Gastroesophageal sphincter (tissue), 3 donors: ENCODE results near the gene HSPBAP1.

Source experiments
- EP300 ChIP-seq: sonication (generic); formaldehyde crosslinking; IDR thresholded peaks from one replicate; pipeline ENCODE4 v1.6.1; 2017; ENCODE audit warnings: antibody characterized with exemption, mild to moderate bottlenecking
- POLR2A ChIP-seq, 2 donors: fragments of 450-650 bp; IDR thresholded peaks; one replicate each; pipeline ENCODE4 v1.6.1; 2017; ENCODE audit warnings: antibody characterized with exemption in 2 of 2, mild to moderate bottlenecking in 2 of 2, moderate library complexity in 1 of 2
- POLR2AphosphoS5 ChIP-seq: sonication (generic); formaldehyde crosslinking; IDR thresholded peaks from one replicate; pipeline ENCODE4 v1.6.1; 2017; ENCODE audit warnings: antibody characterized with exemption
- TF ChIP-seq, protein P1 (sequence below), 4 experiments: fragments of 200-600 bp in 2 of 4; fragments of 450-650 bp in 2 of 4; sonication (generic) in 1 of 4; IDR thresholded peaks; one replicate each; pipeline ENCODE4 v1.5.1; 2017 to 2019; ENCODE audit warnings: antibody characterized with exemption in 4 of 4, mild to moderate bottlenecking in 2 of 4, moderate library complexity in 2 of 4

DNA sequence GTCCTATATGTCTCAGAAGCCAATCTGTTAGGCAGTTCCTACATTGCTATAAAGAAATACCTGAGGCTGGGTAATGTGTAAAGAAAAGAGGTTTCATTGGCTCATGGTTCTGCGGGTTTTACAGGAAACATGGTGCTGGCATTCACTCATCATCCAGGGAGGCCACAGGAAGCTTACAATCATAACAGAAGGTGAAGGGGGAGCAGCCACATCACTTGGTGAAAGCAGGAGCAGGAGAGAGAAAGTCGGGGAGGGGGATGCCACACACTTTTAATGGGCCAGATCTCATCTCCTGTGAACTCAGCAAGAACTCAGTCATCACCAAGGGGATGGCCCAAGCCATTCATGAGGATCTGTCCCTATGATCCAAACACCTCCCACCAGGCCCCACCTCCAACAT, 10.3 kb upstream of the HSPBAP1 start:
- no peak for TF ChIP-seq POLR2A (IDR thresholded peaks at IDR 0.05)
- TF ChIP-seq, protein P1, sequence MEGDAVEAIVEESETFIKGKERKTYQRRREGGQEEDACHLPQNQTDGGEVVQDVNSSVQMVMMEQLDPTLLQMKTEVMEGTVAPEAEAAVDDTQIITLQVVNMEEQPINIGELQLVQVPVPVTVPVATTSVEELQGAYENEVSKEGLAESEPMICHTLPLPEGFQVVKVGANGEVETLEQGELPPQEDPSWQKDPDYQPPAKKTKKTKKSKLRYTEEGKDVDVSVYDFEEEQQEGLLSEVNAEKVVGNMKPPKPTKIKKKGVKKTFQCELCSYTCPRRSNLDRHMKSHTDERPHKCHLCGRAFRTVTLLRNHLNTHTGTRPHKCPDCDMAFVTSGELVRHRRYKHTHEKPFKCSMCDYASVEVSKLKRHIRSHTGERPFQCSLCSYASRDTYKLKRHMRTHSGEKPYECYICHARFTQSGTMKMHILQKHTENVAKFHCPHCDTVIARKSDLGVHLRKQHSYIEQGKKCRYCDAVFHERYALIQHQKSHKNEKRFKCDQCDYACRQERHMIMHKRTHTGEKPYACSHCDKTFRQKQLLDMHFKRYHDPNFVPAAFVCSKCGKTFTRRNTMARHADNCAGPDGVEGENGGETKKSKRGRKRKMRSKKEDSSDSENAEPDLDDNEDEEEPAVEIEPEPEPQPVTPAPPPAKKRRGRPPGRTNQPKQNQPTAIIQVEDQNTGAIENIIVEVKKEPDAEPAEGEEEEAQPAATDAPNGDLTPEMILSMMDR (IDR thresholded peaks at IDR 0.05): no peak
- TF ChIP-seq EP300: no peak
- no peak for TF ChIP-seq POLR2AphosphoS5
